Fibroblast of the aortic adventitia (primary cell): Measurements from ENCODE around the gene ACER2. TPM values are rescaled to one million over a fixed set of nuclear protein-coding genes. Genes with fewer than 3 reads are reported as not detected.

Source experiments
- DNase-seq: peaks from one replicate; pipeline ENCODE4 v3.0.0-alpha.2; 2010; ENCODE audit warnings: low read depth
- H3K4me3 ChIP-seq: 2 replicates; pipeline ENCODE4 v1.5.1; 2011; ENCODE audit warnings: low read depth, mild to moderate bottlenecking, control low read depth, low read length, moderate library complexity
- CTCF ChIP-seq: IDR thresholded peaks from 2 replicates; pipeline ENCODE4 v1.5.1; 2011; ENCODE audit warnings: mild to moderate bottlenecking, low read length, control low read depth, inconsistent platforms; ENCODE audit not compliant: insufficient read depth
- total RNA-seq: library from RNA; depleted of rRNA; stranded (reverse); fragments of >200 nt; gene quantifications from 2 replicates; pipeline ENCODE4 v1.2.3, GENCODE V29; 2012; ENCODE audit warnings: low replicate concordance

The ACER2 gene
- total RNA-seq, 1 donor = 2.4 TPM

DNA sequence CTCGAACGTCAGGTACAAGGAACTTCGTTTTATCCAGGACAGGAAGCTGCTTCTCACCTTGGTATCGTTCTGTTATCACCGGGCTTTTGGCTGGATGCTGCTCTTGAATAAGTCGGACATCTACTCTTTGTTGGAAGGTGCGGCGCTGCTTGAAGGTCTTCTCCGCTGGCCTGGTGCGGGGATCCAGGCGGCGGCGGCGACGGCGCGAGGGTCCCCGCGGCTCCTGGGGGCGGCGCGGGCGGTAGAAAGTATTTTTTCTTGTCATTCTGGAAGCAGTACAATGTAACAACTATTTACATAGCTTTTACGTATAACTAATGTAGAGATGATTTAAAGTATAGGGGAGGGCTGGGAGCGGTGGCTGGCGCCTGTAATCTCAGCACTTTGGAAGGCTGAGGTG lies 52.3 kb downstream of the ACER2 start:
- DNase-seq = no peak

DNA sequence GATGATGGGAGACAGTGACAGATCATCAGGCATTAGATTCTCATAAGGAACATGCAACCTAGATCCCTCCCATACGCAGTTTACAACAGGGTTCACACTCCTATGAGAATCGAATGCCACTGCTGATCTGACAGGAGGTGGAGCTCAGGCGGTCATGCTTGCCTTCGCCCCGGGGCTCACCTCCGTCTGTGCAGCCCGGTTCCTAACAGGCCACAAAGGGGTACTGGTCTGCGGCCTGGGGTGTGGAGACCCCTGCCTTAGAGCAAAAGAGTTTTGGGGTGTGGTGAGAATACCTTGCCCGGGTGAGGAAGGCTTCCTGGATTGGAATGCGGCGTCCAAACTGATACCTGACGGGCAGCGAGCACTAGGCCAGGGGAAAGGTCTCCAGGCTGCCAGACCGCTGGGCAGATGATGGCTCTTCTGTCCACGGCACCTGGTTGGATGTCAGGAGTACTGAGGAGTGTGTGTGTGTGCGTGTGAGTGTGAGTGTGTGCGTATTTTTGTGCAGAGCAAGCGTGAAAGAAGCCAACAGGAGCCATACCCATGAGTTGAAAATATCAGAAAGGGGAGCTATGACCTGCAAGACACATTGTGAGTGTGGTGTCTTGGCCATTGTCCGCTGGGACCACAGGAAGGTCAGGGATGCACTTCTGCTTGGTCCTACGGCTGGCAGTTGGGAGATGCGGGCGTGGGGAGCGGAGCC lies 55.4 kb downstream of the ACER2 start:
- H3K4me3 ChIP-seq = peak overlapping the region; percentile 55
- DNase-seq = no peak
- no peak for TF ChIP-seq CTCF

More for the DNA sequence above, 52.3 kb downstream of the ACER2 start:
- TF ChIP-seq CTCF = no peak
- H3K4me3 ChIP-seq = no peak overlapping the region

DNA sequence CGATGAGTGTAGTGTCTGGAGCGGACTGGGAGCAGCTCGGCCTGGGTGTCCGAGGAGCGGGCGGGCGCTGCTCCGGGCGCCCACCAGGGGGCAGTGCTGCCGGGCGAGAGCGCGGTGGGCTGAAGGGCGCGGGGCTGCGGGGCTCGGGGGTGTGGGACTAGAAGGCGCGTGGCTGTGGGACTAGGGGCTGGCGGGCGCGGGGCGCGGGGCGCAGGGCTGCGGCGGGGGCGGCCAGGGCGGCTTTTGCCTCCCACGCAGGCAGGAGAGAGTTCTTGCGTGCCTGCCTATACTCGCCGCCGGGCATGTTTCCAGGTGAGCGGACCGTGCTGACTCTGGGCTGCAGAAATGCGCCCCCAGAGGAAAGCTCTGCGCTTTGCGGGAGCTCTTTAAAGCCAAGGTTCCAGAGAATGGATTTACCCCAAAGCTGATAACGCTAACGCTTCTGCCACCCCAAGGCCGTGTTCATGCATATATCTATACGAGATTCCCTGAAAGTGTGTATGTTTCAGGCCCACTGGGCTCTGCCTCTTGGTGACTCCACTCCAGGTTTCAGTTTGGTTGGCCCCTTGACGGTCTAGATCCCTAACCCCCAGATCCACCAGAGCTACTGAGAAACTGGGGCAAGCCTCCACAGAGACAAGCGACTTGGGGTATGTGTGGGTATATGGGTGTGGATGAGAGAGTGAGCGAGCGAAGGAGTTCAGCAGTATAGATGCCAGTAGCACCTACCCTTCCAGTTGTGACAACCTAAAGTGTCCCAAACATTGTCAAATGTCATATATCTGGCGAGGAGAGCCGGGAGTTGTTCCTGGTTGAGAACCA lies 56.2 kb downstream of the ACER2 start:
- DNase-seq = peak; percentile 85
- H3K4me3 ChIP-seq = peak overlapping the region; percentile 55
- TF ChIP-seq CTCF = peak; percentile 71

DNA sequence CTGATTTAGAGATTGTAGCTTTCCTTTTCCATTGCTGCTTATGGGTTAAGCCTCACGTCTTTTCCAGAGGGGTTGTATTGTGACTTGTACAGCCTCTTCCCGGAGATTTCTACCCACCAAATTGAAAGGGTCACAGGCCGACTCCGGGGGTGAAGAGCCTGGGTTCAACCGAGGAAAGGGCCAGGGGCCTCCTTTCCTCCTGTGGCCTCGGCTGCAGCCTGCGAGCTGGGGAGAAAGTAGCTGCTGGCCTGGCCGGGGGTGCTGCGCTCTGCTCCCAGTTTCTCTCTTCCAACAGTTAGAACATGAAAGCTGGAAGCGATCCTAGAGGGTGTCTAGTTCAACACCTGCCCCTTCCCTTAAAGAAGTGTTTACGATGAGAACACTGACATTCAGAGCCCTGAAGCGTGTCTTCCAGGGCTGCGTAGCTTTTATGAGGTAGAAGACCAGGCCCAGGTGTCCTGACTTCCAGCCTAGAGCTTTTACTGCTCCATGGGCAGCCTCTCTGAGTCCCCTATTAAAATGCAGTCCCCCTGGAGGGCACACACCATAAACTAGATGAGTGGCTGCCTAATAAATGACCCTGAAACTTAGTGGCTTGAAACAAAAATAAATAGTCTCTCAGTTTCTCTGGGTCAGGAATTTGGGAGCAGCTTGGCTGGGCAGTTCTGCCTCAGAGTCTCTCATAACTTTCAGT lies 56.9 kb downstream of the ACER2 start:
- no peak for TF ChIP-seq CTCF
- H3K4me3 ChIP-seq = no peak overlapping the region
- no peak for DNase-seq

- no peak overlapping the region for H3K4me3 ChIP-seq
- DNase-seq = no peak
- no peak for TF ChIP-seq CTCF
Observed at GRCh38 chr9:19466280-19466639, 57.5 kb downstream of the ACER2 start.

GRCh38 chr9:19469271-19469670 lies 60.5 kb downstream of the ACER2 start:
- no peak for DNase-seq
- TF ChIP-seq CTCF = no peak
- no peak overlapping the region for H3K4me3 ChIP-seq
